ENCODE data around the gene TXNDC2.
"Not testable (repeated sequence)": the region's sequence is repeated elsewhere in the genome, so short reads cannot be mapped to it uniquely, and the experiment has no call there.

The TXNDC2 gene

GRCh38 chr18:9854801-9855676 lies 30.7 kb upstream of the TXNDC2 start:
- no peak for TF ChIP-seq CTCF (IDR thresholded peaks at IDR 0.05)

DNA sequence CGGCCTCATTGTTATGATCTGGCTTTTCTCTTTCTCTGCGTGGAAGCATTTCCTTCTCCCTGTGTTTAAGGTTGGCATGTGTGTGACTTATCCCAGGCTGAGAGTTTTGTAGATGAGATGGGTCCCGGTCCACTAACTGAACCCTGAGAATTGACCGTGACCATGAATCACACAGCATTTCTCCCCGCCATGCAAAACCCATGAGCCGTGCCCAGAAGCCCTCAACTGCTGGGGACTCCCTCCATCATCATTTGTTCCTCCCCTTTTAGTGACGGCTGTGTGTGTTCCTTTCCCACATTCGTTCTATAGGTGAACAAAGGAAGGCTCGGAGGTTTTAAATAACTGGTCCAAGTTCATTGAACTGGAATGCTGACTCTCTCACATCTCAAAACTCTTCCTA lies 30.1 kb upstream of the TXNDC2 start:
- TF ChIP-seq CTCF (IDR thresholded peaks at IDR 0.05), result no peak
- TF ChIP-seq ZFX (IDR thresholded peaks at IDR 0.05; ENCODE audit: borderline replicate concordance), result no peak
- no peak overlapping the region for H3K27ac ChIP-seq

More at GRCh38 chr18:9854801-9855676, 30.7 kb upstream of the TXNDC2 start:
- no peak overlapping the region for H3K27ac ChIP-seq

DNA sequence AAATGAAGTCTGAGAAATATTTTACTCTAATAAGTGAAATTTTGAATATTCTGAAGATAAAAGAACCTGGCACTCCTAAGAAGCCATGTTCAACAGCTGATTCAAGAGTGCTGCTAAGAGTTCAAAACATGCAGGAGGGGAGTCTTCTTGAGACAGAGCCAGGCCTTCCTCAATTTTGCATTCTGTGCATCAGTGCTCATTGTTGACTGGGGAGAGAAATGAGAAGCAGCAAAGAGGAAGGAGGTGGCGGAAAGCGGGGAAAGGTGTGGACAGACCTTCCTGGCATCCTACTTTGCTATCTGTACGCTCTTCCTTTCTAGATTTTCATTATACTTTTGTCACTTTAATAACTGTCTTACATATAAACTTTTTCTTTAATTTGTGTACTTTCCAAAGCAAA lies 29.7 kb upstream of the TXNDC2 start:
- H3K27ac ChIP-seq, result no peak overlapping the region
- TF ChIP-seq CTCF (IDR thresholded peaks at IDR 0.05) (no peak), ZFX (IDR thresholded peaks at IDR 0.05; ENCODE audit: borderline replicate concordance) (no peak)

GRCh38 chr18:9857479-9857998 lies 28.2 kb upstream of the TXNDC2 start:
- H3K27ac ChIP-seq, result not testable (repeated sequence)

DNA sequence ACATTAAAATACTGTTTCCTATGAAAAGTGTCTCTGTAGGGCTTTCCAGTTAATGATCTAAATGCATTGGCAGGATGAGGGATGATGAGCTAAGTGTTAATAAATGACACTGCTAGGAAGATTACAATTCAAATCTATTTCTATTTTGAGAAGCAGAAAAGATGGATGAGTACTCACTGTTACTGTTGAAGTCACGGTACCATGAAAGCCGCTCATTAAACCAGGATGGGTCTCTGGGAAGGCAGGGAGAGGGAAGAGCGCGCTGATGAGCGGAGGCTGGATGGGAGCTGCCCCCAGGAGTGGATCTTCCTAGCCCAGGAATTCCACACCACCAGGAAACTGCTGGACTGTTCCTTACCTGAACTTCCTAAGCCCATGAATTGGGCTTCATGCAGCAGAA lies 27.1 kb upstream of the TXNDC2 start:
- TF ChIP-seq ZFX (IDR thresholded peaks at IDR 0.05; ENCODE audit: borderline replicate concordance) (no peak), CTCF (IDR thresholded peaks at IDR 0.05) (no peak)
- no peak overlapping the region for H3K27ac ChIP-seq

- TF ChIP-seq ZFX (IDR thresholded peaks at IDR 0.05; ENCODE audit: borderline replicate concordance) (no peak), CTCF (IDR thresholded peaks at IDR 0.05) (no peak)
- no peak overlapping the region for H3K27ac ChIP-seq
Observed at GRCh38 chr18:9859232-9859631, 26.5 kb upstream of the TXNDC2 start.

DNA sequence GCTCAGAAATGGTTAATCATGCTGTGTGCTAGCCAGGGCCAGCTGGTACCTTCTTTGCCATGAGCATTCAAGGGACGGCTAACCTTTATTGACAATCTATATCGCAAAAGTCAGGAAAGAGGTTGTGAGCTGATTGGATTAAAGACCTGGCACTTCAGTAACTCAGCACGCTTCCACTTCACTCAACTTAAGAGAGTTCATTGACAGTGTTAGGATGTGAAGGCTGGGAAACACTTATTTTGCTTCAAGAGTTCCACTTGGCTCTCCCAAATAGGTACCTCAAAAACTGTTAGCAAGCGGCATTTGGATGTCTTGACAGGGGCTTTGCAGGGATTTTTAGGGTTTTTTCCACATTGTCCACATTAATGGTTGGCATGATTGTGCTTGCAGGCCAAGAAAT lies 25.1 kb upstream of the TXNDC2 start:
- TF ChIP-seq CTCF (IDR thresholded peaks at IDR 0.05) (no peak), ZFX (IDR thresholded peaks at IDR 0.05; ENCODE audit: borderline replicate concordance) (no peak)

More for the DNA sequence above, 25.1 kb upstream of the TXNDC2 start:
- no peak overlapping the region for H3K27ac ChIP-seq
